ENCODE results near the gene ASTN2. TPM values are rescaled to one million over a fixed set of nuclear protein-coding genes. Genes with fewer than 3 reads are reported as not detected.

Gene ASTN2
- total and polyA plus RNA-seq, 2 experiments from 2014 or later: 7.0 to 24.6 TPM

DNA sequence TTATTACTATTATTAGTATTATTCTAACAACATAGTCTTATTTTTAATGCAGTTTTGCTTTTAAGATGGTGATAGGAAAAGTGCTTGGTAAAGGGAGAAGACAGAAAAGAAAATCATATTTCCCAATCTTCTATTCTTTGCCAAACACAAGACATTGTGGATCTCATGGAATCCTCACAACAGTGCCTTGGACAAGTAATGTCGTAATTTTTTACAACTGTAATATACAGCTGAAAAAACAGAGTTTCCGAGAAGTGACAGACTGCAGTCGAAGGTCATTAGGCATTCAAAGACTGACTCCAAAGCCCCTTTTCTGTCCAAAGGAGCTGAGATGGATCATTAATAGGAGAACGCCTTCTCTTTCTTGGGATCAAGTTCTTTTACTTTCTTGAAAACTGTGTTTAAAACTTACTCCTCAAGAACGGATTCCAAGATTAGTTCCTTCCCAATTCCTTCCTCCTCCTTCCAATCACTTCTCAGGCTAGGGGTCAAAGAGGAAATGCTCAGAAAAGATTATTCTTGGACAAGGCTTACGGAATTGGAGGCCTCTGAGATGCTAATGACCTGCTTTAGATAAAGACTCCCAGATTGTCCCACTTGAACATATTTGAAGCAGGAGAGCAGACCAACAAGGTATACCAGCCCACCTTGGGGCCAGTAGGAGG, 752.1 kb downstream of the ASTN2 start:
- peaks cover 7% of the 10 kb centered on the region; the same call in 2 of the 3 replicates for H3K4me1 Mint-ChIP-seq
- no peak overlapping the region for H3K4me3 Mint-ChIP-seq
- DNase-seq (ENCODE audit: low spot score): no peak

More for the DNA sequence above, 752.1 kb downstream of the ASTN2 start:
- H3K9me2 ChIP-seq (ENCODE audit: insufficient read depth): no peaks in the 10 kb centered on the region
- no peaks in the 10 kb centered on the region for H3F3A ChIP-seq (replicated peaks; ENCODE audit: low read depth)
- no peak overlapping the region for H3K4me3 ChIP-seq
- Mint-ChIP-seq H3K9me3 (no peaks in the 10 kb centered on the region), H3K36me3 (ENCODE audit: low read depth) (no peaks in the 10 kb centered on the region), H3K27ac (no peak overlapping the region), H3K27me3 (ENCODE audit: insufficient read depth, low read depth, poor library complexity) (no peaks in the 10 kb centered on the region)
- TF ChIP-seq POLR2AphosphoS5 (IDR thresholded peaks at IDR 0.05; ENCODE audit: low read depth): no peak
- no peak for TF ChIP-seq EZH2 (IDR thresholded peaks at IDR 0.05; ENCODE audit: low read depth, unreplicated experiment)
- no peak for TF ChIP-seq NANOG (IDR thresholded peaks at IDR 0.05; ENCODE audit: borderline replicate concordance)
- TF ChIP-seq STAT1 (IDR thresholded peaks at IDR 0.05; ENCODE audit: unreplicated experiment): no peak
- TF ChIP-seq EZH2phosphoT487 (IDR thresholded peaks at IDR 0.05; ENCODE audit: unreplicated experiment): no peak
- TF ChIP-seq ZNF331 (CRISPR knock-in tag; IDR thresholded peaks at IDR 0.05; ENCODE audit: low read depth): no peak
- TF ChIP-seq, protein P1, sequence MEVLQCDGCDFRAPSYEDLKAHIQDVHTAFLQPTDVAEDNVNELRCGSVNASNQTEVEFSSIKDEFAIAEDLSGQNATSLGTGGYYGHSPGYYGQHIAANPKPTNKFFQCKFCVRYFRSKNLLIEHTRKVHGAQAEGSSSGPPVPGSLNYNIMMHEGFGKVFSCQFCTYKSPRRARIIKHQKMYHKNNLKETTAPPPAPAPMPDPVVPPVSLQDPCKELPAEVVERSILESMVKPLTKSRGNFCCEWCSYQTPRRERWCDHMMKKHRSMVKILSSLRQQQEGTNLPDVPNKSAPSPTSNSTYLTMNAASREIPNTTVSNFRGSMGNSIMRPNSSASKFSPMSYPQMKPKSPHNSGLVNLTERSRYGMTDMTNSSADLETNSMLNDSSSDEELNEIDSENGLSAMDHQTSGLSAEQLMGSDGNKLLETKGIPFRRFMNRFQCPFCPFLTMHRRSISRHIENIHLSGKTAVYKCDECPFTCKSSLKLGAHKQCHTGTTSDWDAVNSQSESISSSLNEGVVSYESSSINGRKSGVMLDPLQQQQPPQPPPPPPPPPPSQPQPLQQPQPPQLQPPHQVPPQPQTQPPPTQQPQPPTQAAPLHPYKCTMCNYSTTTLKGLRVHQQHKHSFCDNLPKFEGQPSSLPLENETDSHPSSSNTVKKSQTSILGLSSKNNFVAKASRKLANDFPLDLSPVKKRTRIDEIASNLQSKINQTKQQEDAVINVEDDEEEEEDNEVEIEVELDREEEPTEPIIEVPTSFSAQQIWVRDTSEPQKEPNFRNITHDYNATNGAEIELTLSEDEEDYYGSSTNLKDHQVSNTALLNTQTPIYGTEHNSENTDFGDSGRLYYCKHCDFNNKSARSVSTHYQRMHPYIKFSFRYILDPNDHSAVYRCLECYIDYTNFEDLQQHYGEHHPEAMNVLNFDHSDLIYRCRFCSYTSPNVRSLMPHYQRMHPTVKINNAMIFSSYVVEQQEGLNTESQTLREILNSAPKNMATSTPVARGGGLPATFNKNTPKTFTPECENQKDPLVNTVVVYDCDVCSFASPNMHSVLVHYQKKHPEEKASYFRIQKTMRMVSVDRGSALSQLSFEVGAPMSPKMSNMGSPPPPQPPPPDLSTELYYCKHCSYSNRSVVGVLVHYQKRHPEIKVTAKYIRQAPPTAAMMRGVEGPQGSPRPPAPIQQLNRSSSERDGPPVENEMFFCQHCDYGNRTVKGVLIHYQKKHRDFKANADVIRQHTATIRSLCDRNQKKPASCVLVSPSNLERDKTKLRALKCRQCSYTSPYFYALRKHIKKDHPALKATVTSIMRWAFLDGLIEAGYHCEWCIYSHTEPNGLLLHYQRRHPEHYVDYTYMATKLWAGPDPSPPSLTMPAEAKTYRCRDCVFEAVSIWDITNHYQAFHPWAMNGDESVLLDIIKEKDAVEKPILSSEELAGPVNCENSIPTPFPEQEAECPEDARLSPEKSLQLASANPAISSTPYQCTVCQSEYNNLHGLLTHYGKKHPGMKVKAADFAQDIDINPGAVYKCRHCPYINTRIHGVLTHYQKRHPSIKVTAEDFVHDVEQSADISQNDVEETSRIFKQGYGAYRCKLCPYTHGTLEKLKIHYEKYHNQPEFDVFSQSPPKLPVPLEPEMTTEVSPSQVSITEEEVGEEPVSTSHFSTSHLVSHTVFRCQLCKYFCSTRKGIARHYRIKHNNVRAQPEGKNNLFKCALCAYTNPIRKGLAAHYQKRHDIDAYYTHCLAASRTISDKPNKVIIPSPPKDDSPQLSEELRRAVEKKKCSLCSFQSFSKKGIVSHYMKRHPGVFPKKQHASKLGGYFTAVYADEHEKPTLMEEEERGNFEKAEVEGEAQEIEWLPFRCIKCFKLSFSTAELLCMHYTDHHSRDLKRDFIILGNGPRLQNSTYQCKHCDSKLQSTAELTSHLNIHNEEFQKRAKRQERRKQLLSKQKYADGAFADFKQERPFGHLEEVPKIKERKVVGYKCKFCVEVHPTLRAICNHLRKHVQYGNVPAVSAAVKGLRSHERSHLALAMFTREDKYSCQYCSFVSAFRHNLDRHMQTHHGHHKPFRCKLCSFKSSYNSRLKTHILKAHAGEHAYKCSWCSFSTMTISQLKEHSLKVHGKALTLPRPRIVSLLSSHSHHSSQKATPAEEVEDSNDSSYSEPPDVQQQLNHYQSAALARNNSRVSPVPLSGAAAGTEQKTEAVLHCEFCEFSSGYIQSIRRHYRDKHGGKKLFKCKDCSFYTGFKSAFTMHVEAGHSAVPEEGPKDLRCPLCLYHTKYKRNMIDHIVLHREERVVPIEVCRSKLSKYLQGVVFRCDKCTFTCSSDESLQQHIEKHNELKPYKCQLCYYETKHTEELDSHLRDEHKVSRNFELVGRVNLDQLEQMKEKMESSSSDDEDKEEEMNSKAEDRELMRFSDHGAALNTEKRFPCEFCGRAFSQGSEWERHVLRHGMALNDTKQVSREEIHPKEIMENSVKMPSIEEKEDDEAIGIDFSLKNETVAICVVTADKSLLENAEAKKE (CRISPR knock-in tag; IDR thresholded peaks at IDR 0.05): no peak
- TF ChIP-seq, protein P2, sequence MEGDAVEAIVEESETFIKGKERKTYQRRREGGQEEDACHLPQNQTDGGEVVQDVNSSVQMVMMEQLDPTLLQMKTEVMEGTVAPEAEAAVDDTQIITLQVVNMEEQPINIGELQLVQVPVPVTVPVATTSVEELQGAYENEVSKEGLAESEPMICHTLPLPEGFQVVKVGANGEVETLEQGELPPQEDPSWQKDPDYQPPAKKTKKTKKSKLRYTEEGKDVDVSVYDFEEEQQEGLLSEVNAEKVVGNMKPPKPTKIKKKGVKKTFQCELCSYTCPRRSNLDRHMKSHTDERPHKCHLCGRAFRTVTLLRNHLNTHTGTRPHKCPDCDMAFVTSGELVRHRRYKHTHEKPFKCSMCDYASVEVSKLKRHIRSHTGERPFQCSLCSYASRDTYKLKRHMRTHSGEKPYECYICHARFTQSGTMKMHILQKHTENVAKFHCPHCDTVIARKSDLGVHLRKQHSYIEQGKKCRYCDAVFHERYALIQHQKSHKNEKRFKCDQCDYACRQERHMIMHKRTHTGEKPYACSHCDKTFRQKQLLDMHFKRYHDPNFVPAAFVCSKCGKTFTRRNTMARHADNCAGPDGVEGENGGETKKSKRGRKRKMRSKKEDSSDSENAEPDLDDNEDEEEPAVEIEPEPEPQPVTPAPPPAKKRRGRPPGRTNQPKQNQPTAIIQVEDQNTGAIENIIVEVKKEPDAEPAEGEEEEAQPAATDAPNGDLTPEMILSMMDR (conservative IDR thresholded peaks at IDR 0.05; ENCODE audit: low read depth in 2 of 2): no peak
- TF ChIP-seq, protein P3, sequence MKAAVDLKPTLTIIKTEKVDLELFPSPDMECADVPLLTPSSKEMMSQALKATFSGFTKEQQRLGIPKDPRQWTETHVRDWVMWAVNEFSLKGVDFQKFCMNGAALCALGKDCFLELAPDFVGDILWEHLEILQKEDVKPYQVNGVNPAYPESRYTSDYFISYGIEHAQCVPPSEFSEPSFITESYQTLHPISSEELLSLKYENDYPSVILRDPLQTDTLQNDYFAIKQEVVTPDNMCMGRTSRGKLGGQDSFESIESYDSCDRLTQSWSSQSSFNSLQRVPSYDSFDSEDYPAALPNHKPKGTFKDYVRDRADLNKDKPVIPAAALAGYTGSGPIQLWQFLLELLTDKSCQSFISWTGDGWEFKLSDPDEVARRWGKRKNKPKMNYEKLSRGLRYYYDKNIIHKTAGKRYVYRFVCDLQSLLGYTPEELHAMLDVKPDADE (IDR thresholded peaks at IDR 0.05): no peak
- no peak for TF ChIP-seq JUNB (IDR thresholded peaks at IDR 0.05; ENCODE audit: unreplicated experiment)
- TF ChIP-seq CREB1 (CRISPR knock-in tag; IDR thresholded peaks at IDR 0.05; ENCODE audit: low read depth): no peak
- TF ChIP-seq ZNF114 (CRISPR knock-in tag; IDR thresholded peaks at IDR 0.05): no peak
- no peaks in the 10 kb centered on the region for H3K4me1 ChIP-seq (ENCODE audit: insufficient read depth)
- no peaks in the 10 kb centered on the region for H3K27me3 ChIP-seq (ENCODE audit: insufficient read depth)
- no peaks in the 10 kb centered on the region for H3K36me3 ChIP-seq (ENCODE audit: insufficient read depth)
- peaks cover 3% of the 10 kb centered on the region; the same call in 1 of the 2 replicates for H4K20me1 ChIP-seq (replicated peaks; ENCODE audit: insufficient read depth)
- H3K79me2 ChIP-seq (replicated peaks; ENCODE audit: insufficient read depth): no peaks in the 10 kb centered on the region
- ATAC-seq: no peak
- no peak overlapping the region for H3K4me2 ChIP-seq
- H3K27ac ChIP-seq (ENCODE audit: low read depth): no peak overlapping the region
- no peak overlapping the region for H2AFZ ChIP-seq

Measured in GM23338 (cell line).